GM20431 (cell line): ENCODE data around the gene SNAP29.
"Not testable (repeated sequence)": the region's sequence is repeated elsewhere in the genome, so short reads cannot be mapped to it uniquely, and the experiment has no call there.

ENCODE experiments used
- in situ Hi-C: fragments of 300-500 bp; cut with MseI, MboI; formaldehyde crosslinking; loops from one replicate; pipeline ENCODE4 v1.15.0; 2020; ENCODE audit warnings: low sequenced_read_pairs; ENCODE audit not compliant: unreplicated experiment

SNAP29 gene

DNA sequence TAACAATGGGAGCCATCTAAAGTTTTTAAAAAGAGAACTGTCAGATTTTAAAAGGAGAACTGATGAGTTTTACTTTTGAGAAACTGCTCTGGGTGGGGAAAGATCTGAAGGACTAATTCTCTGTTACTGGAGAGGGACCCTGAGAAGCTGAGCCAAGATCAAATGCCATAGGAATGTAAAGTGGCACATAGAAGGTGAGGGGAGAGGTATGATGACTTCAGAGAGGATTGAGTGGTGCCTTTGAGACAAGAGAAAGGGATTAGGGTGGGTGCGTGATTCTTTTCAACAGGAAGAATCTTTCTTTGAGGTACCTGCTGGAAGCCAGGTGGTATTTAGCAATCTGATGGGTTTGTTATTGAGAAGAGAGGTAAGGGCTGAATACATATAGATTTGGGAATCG is 67.4 kb downstream of the SNAP29 start:
- in situ Hi-C loops = no loop called here

GRCh38 chr22:20927940-20928572 is 69.2 kb downstream of the SNAP29 start:
- in situ Hi-C loops = no loop called here

DNA sequence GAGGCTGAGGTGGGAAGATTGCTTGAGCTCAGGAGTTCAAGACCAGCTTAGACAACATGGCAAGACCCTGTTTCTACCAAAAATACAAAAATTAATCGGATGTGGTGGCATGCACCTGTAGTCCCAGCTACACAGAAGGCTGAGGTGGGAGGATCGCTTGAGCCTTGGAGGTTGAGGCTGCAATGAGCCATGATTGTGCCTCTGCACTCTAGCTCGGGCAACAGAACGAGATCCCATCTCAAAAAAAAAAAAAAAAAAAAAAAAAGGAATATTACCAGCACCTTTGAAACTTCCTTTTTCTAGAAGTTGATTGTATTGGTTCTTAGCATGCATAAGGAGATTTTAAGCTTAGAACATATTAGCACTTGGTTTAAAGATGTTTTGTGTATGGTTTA is 69.8 kb downstream of the SNAP29 start:
- in situ Hi-C loops = no loop called here

DNA sequence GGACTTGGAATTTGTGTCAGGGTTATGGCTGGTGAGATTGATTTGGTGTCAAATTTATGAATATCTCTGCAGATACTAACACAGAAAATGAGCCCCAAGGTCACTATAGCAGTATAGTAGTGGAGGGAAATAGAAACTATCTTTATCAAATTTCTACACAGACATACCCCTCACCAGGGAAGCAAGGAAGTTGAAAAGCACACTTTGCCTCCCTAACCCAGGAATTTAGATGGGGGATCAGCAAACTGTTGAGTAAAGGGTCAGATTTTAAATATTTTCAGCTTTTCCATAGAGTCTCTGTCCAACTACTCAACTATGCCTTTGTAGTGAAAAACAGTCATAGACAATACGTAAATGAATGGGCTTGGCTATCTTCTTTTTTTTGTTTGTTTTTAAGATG is 71.2 kb downstream of the SNAP29 start:
- in situ Hi-C loops = no loop called here

GRCh38 chr22:20930435-20930834 is 71.6 kb downstream of the SNAP29 start:
- in situ Hi-C loops = not testable (repeated sequence)

- in situ Hi-C loops = no loop called here
Measured at GRCh38 chr22:20931126-20931654, 72.4 kb downstream of the SNAP29 start.

- in situ Hi-C loops = no loop called here
Measured at GRCh38 chr22:20933910-20934309, 75.1 kb downstream of the SNAP29 start.

DNA sequence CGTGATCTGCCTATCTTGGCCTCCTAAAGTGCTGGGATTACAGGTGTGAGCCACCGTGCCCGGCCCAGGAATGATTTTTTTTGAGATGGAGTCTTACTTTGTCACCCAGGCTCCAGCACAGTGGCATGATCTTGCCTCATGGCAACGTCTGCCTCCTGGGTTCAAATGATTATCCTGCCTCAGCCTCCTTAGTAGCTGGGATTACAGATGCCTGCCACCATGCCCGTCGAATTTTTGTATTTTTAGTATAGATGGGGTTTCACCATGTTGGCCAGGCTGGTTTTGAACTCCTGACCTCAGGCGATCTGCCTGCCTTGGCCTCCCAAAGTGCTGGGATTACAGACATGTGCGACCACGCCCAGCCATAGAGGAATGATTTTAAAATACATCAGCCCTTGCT is 76.2 kb downstream of the SNAP29 start:
- in situ Hi-C loops = not testable (repeated sequence)

DNA sequence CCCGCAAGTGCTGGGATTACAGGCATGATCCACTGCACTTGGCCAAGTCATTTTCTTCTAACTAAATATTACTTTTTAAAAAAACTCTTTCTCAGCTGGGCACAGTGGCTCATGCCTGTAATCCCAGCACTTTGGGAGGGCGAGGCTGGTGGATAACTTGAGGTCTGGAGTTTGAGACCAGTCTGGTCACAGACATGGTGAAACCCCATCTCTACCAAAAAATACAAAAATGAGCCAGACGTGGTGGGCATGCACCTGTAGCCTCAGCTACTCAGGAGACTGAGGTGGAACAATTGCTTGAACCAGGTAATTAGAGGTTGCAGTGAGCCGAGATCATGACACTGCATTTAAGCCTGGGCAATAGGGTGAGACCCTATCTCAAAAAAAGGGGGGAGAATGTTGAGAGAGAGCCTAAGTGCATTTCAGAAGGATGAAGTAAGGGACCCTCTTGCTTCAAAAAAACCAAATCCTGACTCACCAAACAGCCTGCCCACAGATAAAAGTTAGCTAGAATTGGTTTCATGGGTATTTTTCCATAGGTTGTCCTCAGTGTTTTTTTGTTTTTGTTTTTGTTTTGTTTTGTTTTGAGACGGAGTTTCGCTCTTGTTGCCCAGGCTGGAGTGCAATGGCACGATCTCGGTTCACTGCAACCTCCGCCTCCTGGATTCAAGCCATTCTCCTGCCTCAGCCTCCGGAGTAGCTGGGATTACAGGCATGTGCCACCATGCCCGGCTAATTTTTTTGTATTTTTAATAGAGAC is 77.2 kb downstream of the SNAP29 start:
- in situ Hi-C loops = not testable (repeated sequence)

DNA sequence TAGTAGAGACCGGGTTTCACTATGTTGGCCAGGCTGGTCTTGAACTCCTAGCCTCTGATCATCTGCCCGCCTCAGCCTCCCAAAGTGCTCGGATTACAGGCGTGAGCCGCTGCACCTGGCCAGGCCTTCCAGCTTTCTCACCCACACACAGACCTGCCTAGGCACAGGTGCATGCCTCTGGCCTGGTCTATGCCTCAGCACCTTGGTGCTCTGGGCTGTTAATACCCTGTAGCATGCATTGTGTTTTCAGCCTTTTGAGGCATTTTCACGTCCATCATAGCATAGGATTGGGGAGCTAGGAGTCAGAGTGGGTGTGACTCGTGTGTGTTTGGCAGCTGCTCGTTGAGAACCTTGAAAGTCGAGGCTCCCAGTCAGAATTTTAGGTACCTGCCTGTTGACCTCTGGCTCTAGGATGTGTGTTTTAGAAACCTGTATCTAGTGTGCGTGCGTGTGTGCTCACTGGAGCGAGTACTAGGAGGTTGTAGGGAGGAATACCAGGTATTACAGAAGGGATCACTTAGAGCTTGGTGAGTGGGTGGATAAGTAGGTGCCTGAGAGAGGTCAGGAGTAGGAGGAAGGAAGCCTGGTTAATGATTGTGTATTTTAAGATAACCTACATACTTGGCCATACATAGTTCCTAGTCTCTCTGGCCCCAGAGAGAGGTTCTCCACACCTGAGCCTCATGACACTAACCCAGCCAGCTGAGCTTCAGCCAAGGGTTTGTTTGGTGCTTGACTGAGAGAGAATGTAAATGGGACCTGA is 78.4 kb downstream of the SNAP29 start:
- in situ Hi-C loops = no loop called here

- in situ Hi-C loops = no loop called here
Measured at GRCh38 chr22:20937794-20938671, 79.2 kb downstream of the SNAP29 start.

- in situ Hi-C loops = not testable (repeated sequence)
Measured at GRCh38 chr22:20939457-20940185, 80.8 kb downstream of the SNAP29 start.

GRCh38 chr22:20940186-20940651 is 81.4 kb downstream of the SNAP29 start:
- in situ Hi-C loops = no loop called here
